Heart left ventricle (tissue), 13 donors: Measurements from ENCODE around the gene KCTD21.
A peak's percentile ranks its signal among the peaks of the same experiment; 100 is the strongest.

ENCODE experiments used
- POLR2A ChIP-seq, 2 donors: fragments of 450-650 bp; IDR thresholded peaks; one replicate each; pipeline ENCODE4 v1.6.1; 2017; ENCODE audit warnings: antibody characterized with exemption in 2 of 2, mild to moderate bottlenecking in 2 of 2, moderate library complexity in 2 of 2
- TF ChIP-seq, protein P1 (sequence below), 12 donors: fragments of 200-600 bp; sonication (generic) in 4 of 12; IDR thresholded peaks; one replicate each; pipeline versions ENCODE4 v1.5.0 to v1.8.0; 2018 to 2022; ENCODE audit warnings: antibody characterized with exemption in 12 of 12, mild to moderate bottlenecking in 5 of 12
- donor health status: ischemic (EF 13 %, LVEDD 7.1; RV severe dilation, severe dysfunction).
- donor health status: DM: no; HTN: yes; CAD: no.
- donor health status: DM: no; HTN: no; CAD: no.
- donor health status: ischemic (EF 25% LVEDD 6.9; RV normal size, moderate dysfunction).
- donor health status: ischemic (EF 25% LVEDD 5.7; RV mildly dilated, moderate dysfunction).
- donor health status: ischemic (EF 35%, LVEDD 5.7; RV mildly dilated, moderate dysfunction).
- donor health status: nonischemic (EF 11% LVEDD 7.7; RV severe dilation, severe dysfunction).
- donor health status: DM: yes; HTN: yes; CAD: no.
- donor health status: PGD.
- donor health status: ischemic (EF 29% LVEDD 5.4; RV normal size, mild dysfunction).
- donor health status: nonischemic (EF 23%, LVEDD 6.1; RV moderate dilation, normal function).

GRCh38 chr11:78139422-78140391 lies 48.7 kb downstream of the KCTD21 start, which contains the start of gene ALG8:
- TF ChIP-seq POLR2A (IDR thresholded peaks at IDR 0.05), result peak in 1 of 2 donors; percentile 59
- TF ChIP-seq, protein P1, sequence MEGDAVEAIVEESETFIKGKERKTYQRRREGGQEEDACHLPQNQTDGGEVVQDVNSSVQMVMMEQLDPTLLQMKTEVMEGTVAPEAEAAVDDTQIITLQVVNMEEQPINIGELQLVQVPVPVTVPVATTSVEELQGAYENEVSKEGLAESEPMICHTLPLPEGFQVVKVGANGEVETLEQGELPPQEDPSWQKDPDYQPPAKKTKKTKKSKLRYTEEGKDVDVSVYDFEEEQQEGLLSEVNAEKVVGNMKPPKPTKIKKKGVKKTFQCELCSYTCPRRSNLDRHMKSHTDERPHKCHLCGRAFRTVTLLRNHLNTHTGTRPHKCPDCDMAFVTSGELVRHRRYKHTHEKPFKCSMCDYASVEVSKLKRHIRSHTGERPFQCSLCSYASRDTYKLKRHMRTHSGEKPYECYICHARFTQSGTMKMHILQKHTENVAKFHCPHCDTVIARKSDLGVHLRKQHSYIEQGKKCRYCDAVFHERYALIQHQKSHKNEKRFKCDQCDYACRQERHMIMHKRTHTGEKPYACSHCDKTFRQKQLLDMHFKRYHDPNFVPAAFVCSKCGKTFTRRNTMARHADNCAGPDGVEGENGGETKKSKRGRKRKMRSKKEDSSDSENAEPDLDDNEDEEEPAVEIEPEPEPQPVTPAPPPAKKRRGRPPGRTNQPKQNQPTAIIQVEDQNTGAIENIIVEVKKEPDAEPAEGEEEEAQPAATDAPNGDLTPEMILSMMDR (IDR thresholded peaks at IDR 0.05), result no peak
